ENCODE results near the gene IL11.
"Not testable (repeated sequence)": the region's sequence is repeated elsewhere in the genome, so short reads cannot be mapped to it uniquely, and the experiment has no call there.

The IL11 gene
- 0.12 to 0.17 reads per million in 2 experiments for total RNA-seq

DNA sequence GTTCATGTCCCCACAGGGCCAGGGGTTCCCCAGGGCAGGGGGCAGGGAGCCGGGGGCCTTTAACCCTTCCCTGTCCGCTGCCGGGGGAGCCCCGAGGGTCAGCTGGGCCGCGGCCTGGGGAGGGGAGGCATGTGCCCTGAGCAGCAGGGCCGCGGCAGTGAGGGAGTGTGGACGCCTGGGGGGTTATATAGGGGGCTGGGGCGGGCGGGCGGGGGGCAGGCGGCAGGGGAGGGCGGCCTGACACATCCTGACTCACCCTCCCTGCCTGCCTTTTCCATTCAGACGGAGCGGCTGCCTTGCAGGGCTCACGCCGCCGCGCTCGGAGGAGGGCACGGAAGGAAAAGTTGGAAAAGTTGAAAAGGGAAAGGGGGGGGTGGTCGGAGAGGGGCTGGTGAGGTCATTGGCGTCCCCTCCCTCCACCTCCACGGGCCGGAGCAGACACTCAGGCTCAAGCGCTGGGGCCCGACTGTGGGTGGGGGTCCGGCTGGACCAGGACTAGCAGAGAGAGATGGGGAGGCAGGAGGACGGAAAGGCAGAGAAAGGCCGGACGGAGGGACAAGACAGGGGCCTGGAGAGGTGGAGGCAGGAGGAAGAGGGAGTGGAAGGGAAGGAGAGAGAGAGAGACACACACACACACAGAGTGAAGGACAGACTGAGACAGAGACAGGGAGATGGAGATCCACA, at the start of gene IL11:
TSS of gene IL11 (minus strand) at position 159 of the 684 bp plus-strand sequence. CDS start at position 6, 153 bp downstream.
- DNase-seq (ENCODE audit: low read depth): no peak

DNA sequence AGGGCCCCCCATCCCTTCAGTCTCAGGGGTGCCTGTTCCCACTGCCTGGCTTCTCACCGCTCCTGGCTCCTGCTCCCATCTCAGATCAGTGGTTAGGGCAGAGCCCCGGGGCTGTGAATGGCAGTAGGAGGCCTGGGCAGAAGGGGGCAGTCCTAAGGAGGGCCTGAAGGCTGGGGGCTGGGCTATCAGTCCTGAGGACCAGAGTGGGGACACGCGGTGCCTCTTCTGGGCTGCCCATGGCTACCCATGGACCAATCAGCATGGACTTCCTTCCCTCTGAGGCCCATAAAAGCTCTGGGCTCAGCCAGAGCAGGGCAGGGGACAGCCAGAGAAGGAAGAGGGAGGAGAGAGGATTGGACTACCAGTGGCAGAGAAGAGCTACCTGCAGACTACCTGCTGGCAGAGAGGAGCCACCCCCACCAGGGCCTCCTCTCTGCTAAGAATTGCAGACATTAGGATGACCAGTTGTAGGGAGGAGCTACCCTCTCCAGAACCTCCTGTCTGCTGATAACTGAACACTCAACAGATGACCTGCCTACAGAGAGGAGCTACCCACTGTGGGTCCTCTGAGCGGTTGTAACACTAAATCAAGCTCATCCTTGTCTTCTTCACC, 49.5 kb upstream of the IL11 start:
- DNase-seq (ENCODE audit: low read depth): no peak

DNA sequence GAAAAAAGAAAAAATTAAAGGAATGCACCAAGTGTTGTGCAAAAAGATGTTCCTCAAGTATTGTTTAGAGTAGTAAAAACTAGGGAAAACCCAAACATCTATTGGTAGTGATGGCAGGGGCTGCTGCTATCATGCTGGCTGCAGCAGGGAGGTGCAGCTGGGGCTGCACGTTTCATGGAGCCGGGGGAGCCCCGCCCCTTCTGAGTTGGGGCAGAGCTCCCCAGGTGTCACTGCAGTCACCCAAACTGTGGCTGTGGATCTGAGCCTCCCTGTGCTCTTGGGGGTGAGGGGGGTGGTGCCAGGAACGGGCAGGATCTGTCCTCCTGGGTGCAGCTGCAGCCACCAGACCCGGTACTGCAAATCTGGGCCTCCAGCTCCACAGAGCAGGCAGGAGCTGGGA, 48.8 kb upstream of the IL11 start:
- DNase-seq (ENCODE audit: low read depth): no peak

DNA sequence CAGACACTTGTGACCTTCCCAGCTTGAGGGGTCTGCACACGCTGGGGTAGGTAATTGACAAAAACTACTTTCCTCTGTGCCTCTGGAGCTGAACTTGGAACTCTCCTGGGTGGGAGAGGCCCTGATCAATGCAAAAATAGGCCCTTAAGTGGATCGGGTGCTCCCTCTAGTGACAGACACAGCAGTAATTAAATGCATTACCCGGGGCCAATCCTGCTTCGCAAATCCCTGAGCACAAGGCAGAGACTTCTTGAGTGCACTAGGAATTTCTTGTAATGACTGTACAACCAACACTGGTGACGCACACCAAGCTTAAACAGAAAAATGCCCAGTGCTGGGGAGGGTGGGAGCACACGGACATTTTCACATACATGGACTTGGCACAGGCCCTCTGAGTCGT, 47.9 kb upstream of the IL11 start:
- DNase-seq (ENCODE audit: low read depth): peak; percentile 46

DNA sequence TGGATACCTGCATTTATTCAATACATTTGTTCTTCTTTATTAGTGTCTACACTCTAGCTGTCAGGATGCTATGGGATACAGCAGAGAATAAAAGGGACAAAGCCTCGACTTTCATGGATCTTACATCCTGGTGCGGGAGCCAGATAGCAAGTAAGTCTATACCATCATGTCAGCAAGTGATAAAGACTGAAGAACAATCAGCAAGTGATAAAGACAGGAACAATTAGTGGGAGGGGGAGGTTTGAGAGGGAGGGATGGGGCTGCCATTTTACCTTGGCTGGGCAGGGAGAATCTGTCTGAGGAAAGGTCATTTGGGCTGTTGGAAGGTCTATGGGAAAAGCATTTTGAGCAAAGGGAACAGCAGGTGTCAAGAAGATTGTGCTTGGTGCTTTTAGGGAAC, 39.9 kb upstream of the IL11 start:
- DNase-seq (ENCODE audit: low read depth): no peak

DNA sequence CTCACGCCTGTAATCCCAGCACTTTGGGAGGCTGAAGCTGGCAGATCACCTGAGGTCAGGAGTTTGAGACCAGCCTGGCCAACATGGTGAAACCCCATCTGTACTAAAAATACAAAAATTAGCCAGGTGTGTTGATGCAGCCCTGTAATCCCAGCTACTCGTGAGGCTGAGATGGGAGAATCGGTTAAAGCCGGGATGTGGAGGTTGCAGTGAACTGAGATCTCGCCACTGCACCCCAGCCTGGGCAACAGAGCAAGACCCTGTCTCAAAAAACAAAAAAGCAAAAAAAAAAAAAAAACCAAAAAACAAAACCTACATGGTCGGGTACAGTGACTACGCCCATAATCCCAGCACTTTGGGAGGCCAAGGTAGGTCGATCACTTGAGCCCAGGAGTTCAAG, 38.9 kb upstream of the IL11 start:
- not testable (repeated sequence) for DNase-seq (ENCODE audit: low read depth)

DNA sequence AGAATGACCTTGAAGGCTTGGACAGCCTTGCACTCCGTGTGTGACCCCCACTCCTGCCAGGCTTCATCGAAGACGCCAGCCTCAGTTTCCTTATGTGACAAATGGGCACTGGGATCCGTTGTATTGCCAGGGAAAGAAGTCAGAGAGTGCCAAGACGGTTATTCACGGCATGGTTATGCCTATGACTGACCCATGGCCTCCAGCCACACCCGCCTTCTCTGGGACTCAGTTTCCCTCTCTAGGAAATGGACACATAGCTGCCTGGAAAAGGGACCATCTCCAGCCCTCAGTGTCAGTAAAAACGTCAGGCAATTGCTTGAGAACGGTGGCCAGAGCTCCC, 38.2 kb upstream of the IL11 start:
- DNase-seq (ENCODE audit: low read depth): no peak

DNA sequence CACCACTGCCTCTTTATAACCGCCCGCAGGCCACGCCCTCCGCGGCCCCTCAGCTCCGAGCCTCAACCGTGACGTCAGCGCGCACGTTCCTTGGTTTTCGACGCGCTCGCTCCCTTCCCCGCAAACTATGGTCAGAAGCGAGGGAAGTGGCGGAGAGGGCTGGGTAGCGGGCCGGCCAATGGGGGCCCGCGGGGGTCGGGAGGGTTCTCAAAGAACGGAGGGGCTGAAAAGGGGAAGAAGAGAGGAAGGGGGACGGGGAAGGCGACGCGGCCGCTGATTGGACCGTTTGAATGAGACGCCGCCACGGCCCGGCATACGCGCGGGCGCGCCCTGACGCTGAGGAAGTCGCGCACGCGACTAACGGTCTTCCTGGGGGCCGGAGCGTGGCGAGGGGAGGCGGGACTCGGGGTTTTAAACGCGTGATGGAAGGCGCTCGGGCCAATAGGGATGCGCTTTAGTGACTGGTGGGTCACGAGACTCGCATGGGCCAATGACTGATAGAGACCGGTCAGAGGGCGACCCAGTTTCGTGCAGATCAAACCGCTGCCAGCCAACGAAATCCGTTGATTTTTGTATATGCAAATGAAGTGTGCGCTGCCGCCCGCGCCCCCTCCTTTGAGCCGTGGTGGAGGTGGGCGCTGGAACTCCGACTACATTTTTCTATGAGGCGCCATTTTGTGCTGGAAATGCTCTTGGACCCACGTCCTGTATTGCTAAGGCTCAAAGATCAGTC, 37.7 kb upstream of the IL11 start:
- DNase-seq (ENCODE audit: low read depth): peak; percentile 95

DNA sequence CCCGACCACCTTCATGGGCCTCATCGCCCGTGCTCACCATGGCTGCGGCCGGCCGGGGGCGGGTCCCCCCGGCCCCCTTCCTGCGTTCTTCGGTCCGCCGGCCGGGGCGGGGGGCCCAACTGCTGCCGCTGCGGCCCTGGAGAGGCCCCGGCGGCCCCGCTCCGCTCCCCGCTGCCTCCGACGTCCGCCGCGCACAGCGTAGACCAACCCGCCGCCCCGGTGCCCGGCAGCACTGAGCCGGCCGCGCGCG, 37.2 kb upstream of the IL11 start, which contains the start of gene UBE2S:
TSS of gene UBE2S (minus strand) at position 239 of the 250 bp plus-strand sequence. CDS start at position 40, 199 bp downstream.
- not testable (repeated sequence) for DNase-seq (ENCODE audit: low read depth)

DNA sequence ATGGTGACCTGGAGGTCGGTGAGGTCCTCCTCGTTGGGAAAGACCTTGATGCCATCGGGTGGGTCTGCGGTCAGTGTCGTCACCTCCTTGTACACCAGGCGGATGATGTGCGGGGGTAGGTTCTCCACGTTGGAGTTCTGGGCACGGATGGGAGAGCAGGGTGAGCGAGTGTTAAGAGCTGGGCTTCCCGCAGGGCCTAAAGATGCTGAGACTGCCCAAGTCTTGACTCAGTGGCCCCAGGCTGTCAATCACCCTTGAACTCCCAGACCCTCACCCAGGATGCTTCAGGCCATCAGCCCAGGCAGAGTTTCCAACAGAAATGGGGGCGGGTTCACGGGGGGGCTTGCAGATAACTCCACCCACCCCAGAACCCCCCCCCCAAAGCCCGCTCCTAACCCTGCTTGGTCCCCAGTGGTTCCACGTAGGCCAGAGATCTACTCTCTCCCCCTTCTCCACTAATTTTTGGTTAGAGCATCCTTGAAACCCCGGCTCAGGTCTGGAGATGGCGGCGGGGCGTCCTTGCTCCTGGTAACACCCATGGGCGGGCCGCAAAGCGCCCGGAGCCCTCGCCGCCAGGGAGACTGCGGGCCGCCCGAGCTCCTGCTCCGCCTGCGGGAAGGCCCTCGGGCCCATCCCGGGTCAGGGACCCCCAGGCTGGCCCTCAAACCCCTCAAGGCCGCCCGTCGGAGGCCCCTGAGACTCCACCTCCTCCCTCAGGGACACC, 36.7 kb upstream of the IL11 start:
- DNase-seq (ENCODE audit: low read depth): no peak

DNA sequence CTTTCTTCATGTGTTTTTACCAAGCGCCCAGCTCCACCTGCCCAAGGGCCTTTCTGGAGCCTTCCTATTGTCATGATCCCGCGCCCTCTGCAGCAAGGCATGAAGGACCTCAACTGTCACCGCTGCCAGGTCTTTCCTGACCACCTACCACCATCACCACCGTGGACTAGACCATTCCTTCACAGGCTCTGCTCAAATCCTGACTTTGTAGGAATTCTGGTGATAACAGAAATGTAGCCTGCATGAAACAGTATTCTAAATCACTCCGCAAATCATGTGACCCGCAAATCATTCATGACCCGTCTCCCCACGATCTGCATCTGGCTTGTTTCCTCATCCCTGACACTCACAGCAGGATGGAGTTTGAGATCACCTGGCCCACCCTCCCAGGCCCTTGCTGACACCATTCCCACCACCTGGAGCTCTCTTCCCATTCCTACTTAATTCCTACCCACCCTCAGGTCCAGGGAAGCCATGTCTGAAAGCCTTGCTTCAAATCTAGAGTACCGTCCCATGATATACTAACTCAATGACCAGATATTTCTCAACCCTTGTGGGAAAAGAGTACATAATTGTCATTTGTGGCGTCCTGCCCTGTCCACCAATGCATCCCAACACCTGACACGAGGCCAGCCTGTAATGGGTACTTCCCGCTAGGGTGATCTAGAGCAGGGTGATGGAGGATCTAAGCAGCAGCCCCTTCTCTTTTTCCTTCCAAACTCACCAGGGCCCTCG, 36.0 kb upstream of the IL11 start:
- DNase-seq (ENCODE audit: low read depth): no peak

DNA sequence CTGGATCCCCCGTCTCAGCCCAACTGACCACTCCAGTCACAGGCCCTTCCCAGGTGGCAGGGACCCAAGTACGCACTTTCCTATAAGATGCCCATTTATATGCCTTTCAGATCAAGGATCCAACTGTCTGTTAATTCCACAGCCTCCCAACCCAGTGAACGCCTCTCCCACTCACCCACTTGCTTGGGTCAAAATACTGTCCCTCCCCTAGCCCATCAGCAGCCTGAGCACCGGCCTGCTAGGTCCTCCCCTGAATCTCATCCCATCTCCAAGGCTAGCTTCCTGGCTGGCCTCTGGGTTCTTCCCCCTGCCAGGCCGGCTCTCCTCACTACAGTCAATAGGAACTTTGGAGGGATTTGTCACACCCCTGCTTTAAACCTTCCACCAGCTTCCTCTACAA, 35.4 kb upstream of the IL11 start:
- no peak for DNase-seq (ENCODE audit: low read depth)

DNA sequence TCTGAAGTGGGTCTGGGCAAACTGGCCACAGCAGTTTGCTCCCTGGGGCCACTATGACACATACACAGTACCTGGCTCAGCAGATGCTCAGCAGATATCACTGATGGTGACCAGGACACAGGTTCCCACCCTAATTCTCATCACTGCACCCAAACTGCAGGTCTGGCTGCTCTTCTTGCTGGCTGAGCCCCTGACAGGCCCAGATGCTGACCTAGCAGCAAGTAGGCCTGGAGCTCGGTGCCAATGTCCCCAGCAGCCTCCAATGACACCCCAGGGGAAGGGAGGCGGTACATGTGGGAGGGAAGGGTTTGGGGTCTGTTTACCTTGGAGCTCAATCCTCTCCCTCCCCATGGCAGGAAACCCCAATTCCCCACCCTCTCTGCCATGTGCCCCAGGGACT, 32.2 kb upstream of the IL11 start:
- no peak for DNase-seq (ENCODE audit: low read depth)

DNA sequence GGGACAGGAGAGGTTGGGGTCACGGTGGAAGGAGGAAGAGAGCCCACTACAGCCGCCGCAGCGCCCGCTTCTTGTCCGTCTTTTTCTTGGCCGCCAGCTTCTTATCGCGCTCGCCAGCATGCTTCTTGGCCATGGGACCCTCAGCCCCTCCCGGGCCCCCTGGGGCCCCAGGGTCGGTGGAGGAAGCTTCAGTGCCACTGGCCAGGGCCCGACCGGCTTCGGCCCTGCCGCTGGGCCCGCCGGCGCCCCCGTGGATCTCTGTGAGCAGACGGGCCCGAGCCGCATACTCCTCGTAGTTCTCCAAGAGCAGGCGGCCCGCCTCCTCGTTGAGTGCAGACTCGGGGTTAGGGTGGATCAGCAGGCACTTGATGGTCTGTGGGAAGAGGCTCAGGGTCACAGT, 31.1 kb upstream of the IL11 start:
- not testable (repeated sequence) for DNase-seq (ENCODE audit: low read depth)

DNA sequence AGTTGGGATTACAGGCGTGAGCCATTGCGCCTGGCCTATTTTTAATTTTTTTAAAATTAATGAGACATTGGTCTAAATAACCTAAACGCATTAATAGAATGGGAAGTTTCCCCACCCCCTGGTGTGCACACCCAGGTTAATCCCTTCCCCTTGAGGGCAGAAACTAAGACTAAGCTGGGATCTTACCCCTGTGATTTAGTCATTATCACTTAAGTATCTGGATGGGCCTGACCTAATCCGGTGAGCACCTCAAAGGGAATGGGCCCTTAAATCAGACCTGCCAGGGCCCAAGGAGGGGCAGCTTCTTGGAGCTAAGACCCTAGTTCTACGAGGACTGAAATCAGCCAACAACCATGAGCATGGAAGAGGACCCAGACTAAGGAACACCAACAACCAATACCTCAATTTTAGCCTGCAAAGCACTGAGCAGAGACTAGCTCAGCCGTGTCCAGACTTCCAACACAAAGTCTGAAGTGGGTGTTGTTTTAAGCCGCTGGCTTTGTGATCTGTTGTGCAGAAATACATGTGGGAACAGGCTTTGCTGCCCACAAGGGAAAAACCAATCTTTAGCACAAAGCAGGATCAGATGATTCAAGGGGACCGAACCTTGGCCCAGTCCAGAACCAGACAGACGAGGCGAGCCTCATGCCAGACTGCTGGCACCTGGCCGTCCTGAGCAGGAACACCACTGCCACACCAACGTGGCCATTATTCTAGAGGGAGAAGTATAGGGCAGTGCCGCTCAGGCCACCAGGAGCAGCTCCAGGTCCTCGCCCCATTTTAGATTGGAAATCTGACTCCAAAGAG, 30.2 kb upstream of the IL11 start:
- no peak for DNase-seq (ENCODE audit: low read depth)

DNA sequence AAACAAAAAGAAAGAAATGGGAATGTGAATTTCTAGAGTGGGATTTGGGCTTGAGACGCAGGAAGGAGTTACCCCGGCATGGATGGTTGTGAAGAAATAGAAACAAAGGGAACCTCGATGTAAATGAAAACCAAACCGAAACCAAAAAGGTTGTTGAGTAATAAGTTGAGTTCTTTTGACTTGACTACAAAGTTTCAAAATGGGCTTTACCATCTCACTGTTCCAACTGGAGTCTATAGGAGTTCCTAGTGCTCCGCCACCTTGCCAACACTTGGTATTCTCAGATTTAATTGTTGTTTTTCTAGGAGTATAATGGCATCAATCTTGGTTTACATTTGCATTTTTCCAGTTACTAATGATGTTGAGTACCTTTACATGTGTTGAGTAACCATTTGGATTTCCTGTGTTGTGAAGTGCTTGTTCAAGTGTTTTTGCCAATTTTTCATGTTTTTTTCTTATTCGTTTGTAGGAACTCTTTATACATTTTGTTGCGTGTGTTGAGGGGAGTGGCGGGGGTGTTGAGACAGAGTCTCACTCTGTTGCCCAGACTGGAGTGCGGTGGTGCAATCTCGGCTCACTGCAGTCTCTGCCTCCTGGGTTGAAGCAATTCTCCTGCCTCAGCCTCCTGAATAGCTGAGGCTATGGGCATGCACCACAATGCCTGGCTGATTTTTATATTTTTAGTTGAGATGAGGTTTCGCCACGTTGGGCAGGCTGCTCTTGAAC, 28.1 kb upstream of the IL11 start:
- no peak for DNase-seq (ENCODE audit: low read depth)

DNA sequence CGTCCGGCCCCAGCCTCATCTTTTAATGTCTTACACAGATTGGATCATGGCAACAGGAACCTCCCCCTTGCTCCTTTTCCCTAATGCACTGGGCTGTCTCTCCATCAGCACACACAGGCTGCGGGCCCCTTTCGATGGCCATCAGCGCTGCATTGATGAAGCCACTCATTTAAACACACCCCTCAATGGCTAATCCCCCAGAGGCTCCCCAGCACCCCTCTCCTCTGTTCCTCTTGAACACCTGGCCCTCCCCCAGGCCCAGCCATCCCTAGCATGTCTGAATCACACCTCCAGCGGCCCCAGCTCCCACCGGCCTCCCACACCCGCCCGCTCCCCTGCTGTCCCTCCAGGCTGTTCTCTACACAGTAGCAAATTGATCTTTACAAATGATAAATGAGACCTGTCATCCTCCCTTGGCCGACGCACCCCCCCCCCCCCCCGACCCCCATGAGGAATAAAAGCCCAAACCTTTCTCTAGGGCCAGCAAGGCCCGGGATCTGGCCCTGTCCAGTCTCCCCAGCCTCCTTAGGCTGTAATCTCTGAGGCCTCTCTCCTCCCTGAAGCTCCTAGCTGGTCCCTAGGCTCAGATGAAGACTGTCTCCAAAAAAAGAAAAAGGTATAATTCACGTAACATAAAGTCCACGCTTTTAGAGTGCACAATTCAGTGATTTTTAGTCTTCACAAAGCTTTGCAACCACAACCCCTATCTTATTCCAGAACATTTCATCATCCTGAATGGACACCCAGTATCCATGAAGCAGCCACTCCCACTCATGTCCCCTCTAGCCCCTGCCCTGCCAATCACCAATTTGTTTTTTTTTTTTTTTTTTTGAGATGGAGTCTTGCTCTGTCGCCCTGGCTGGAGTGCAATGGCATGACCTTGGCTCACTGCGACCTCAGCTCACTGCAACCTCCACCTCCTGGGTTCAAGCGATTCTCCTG, 22.8 kb upstream of the IL11 start:
- no peak for DNase-seq (ENCODE audit: low read depth)

DNA sequence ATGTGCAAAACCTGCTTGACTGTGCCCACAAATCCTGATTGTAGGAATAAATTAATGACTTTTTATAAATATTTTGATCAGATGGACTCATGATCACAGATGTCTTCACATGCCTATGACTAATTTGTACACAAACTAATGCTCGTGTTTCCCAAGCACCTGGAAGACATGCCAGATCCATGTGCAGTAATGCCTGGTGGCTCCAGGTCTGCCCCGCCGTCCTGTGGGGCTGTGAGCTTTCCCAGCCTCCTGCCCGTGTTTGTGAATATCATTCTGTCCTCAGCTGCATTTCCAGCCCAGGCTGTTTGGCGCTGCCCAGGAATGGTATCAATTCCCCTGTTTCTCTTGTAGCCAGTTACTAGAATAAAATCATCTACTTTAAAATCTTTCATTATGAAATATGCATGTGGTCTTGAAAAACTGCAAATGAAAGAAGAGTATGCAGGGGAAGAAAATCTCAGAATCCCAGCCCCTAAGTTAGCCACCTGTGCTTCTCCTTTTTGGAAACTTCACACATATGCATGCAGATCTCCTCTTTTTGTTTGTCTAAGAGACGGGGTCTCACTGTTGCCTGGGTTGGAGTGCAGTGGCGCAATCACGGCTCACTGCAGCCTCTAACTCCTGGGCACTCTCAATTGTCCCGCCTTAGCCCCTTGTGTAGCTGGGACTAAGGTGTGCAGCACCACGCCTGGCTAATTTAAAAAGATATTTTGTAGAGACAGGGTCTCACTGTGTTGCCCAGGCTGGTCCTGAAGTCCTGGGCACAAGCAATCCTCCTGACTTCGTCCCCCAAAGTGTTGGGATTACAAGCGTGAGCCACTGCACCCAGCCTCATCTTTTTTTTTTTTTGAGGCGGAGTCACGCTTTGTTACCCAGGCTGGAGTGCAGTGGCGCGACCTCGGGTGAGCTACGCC, 21.7 kb upstream of the IL11 start:
- no peak for DNase-seq (ENCODE audit: low read depth)

Data from T follicular helper cell (primary cell).